Measurements from ENCODE around the gene TRIM29.
"Not testable (repeated sequence)": the region's sequence is repeated elsewhere in the genome, so short reads cannot be mapped to it uniquely, and the experiment has no call there.

The TRIM29 gene

GRCh38 chr11:120172054-120172911 lies 34.4 kb upstream of the TRIM29 start:
- DNase-seq, result peak; percentile 13 to 56

- no peak for DNase-seq
These were observed 32.9 kb upstream of the TRIM29 start for GRCh38 chr11:120170741-120171261.

GRCh38 chr11:120169981-120170698 lies 32.2 kb upstream of the TRIM29 start:
- peak in 1 of 2 experiments; percentile 7 for DNase-seq

DNA sequence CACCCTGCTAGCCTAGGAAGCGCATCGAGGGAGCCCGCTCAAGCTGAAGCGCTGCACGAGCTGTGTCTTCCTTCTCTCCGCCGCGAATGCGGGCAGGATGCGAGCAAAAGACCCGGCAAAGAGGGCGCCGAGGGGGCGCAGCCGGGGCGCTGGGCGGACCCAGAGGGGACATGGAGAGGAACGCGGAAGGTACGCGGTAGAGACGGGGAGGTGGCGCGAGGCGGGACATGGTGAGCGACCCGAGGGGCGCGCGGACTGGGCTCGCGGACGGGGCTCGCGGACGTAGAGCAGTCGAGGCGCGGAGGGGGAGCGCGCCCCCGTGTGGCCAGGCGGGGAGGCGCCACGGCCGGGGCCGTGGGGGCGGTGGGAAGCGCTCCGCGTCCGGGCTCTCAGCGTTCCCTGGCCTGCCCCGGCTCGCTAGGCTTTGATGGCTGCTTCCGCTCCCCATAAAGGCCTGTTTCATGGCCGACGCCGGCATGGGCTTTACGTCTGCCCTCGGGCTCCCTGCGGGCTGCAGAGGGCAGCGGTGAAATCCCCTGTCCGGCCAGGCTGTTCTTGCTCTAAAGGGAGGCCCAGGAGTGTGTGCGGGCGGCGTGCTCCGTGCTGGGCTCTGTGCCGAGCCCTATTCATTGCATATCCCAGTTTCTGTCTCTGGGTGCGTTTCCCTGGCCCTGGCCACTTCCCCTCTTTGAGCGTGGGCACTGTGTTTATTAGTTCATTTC lies 31.2 kb upstream of the TRIM29 start:
- DNase-seq, result peak; percentile 47 to 64

DNA sequence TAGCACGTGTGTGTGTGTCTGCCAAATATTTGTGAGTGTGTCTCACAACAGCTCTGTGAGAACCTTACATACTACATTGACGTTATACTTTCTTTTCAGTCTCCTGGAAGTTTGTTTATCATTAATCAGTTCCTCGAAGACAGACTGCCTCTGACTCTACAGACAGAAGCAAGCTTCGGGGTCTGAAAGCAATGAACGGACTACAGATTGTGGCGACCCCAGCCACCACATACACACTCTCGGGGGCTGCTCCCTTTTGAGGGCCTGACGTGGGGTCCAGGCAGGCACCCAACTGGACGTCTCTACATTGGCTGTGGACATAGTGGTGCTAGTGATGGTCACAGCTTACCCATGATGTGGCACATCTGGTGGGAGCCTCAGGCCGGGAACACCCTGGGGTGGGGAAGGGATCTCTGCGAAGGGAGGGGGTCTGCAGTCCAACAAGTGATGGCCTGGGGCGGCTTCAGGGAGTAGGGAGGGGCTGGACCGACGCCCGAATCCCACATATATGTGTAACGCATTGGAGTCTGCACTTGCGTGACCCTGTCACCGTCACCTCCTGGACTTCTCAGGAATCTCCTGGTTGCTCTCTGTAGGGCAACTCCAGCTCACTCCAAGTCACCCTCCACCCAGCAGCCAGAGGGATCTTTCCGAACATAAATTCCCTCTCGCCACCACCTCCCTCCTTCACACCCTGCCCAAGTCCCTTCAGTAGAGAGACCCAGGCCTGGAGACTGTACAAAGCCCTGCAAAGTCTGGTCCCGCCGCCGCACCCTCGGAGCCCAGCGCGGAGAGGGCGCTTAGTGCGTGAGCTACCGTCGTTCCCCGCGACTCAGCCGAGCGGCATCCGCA lies 30.4 kb upstream of the TRIM29 start:
- DNase-seq, result no peak

DNA sequence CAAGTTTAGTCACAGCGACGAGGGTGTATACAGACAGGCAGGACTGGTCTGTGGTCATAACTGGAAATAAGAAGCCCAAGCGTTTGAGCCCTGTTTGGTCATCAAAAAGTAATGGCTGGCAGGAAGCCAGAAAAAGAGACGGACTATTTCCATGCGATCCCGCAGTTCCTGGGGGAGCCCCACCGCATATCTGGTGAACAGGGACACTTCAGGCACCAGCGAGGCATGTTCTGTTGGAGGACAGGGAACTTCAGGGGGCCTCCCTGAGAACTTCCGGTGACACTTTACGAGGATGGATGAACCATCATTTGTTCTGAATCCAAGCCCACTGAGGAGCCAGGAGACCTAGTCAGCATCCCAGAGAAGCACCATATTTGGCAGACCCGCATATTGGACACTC lies 29.7 kb upstream of the TRIM29 start:
- no peak for DNase-seq

DNA sequence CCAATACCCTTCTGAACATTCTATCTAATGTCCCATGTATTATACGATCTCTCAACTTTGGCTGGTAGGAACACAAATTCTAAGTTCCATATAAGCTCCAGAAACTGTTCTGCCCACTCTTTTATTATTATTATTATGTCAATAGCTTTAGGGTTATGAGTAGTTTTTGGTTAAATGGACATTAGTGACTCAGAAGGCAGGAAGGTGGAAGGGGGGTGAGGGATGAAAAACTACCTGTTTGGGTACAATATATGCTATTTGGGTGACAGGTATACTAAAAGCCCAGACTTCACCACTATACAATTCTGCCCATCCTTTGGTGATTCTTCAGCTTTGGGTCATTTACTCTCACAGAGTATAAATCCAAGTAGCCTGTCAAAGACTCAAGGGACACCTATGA lies 22.5 kb upstream of the TRIM29 start:
- DNase-seq, result no peak

GRCh38 chr11:120153221-120153620 lies 15.3 kb upstream of the TRIM29 start:
- DNase-seq, result no peak

DNA sequence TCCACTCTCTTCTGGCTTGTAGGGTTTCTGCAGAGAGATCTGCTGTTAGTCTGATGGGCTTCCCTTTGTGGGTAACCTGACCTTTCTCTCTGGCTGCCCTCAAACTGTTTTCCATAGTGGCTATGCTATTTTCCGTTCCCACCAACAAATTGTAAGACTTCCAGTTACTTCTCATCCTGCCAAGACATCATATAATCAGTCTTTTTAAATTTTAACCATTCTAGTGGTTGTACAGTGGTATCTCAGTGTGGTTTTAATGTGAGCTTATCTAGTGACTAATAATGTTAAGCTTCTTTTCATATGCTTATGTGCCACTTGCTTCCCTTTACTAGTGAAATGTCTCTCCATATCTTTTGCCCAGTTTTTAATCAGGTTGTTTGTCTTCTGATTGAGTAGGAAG lies 13.6 kb upstream of the TRIM29 start:
- no peak for DNase-seq

DNA sequence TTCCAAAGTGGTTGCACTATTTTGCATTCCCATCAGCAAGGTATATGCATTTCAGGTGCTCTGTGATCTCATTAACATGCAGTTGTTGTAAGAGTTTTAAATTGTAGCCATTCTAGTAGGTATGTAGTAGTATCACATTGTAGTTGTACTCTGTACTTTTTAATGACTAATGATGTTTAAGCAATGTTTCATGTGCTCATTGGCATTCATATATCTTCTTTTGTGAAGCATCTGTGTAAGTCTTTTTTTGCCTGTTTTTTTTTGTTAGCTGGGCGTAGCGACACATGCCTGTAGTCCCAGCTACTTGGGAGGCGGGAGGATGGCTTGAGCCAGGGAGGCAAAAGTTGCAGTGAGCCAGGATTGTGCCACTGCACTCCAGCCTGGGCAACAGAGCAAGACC lies 11.3 kb upstream of the TRIM29 start:
- DNase-seq, result no peak

- no peak for DNase-seq
These were observed 10.0 kb upstream of the TRIM29 start for GRCh38 chr11:120147950-120148270.

GRCh38 chr11:120147094-120147949 lies 9.4 kb upstream of the TRIM29 start:
- DNase-seq, result no peak

- no peak for DNase-seq
These were observed 8.6 kb upstream of the TRIM29 start for GRCh38 chr11:120146413-120147093.

GRCh38 chr11:120144501-120144900 lies 6.6 kb upstream of the TRIM29 start:
- DNase-seq, result no peak

DNA sequence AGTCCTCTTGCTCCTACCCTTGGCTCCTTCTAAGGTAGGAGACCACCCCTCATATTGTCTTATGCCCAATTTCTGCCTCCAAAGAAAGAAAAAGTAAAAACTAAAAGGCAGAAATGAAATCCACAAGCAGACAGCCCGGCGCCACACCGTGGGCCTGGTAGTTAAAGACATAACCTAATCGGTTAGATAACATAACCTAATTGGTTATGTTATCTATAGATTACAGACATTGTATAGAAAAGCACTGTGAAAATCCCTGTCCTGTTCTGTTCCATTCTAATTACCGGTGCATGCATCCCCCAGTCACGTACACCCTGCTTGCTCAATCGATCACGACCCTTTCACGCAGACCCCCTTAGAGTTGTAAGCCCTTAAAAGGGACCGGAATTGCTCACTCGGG lies 5.6 kb upstream of the TRIM29 start:
- not testable (repeated sequence) for DNase-seq

- DNase-seq, result no peak
These were observed 4.7 kb upstream of the TRIM29 start for GRCh38 chr11:120142441-120143100.

DNA sequence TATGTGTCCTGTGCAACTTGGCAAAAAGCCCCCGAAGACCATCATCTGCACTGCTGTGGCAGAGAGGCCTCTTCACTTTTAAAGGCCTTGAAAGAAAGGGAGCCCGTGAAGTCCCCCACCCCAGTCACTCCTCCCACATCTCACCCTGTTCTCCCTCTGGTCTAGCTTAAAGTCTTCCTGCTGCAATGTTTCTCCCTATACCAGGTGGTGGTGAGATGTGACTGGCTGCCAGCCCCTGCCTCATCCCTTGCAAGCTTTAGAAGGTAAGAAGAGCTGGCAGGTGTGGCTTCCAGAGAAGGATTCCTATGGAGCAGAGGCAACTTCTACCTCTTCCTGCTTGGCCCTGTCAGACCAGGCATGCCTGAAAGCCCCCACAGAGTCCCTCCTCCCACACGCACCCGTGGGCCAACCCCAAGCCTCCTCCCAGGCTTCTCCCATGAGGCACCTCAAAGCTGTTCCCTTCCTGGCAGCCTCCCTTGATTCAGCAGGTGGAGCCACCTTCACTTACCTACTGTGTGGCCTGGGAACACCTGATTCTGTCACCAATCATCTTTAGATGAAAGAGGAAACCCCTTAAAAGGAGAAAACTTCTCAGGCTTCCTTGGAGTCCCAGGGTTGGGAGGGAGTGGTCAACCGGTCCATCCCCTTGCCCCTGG lies 4.0 kb upstream of the TRIM29 start:
- no peak for DNase-seq

DNA sequence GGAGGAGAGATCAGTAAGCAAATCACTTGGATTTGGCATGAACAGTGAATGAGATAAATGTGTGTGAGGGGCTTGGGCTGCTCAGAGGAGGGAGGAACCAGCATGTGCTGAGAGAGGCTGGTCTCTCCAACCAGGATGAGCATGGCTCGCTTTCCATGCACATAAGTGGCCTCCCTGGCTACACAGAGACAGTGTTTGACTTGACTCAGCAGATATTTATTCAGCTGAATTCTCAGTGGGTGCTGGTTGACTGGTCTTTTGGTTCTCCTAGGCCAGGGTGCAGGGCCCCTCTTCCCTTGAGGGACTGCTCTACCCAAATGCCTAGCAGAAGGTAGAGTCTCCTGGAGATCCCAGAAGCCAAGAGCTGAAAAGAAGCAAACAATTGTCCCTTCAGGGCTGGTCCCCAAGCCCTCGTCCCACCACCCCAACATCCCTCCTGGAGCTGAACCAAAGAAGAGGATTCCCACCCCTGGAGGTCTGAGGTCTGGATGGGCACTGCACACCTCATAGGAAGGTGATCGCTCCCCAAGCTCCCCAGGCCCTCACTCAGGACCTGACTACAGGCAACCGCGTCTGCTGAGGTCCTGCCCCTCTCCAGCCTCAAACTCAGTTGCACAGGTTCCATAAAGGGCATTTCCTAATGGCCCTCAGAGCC lies 3.3 kb upstream of the TRIM29 start:
- no peak for DNase-seq

Data from NCI-H524 (cell line).